ENCODE measurements around the gene SLC66A2.

GRCh38 chr18:79988451-79989194 is 37.2 kb upstream of the SLC66A2 start, which contains the start of gene TXNL4A:
- TF ChIP-seq TAF1 (IDR thresholded peaks at IDR 0.05; ENCODE audit: low read depth) = peak; percentile 95
- no peak for TF ChIP-seq RAD21 (IDR thresholded peaks at IDR 0.05; ENCODE audit: low read depth)
- TF ChIP-seq TCF12 (IDR thresholded peaks at IDR 0.05; ENCODE audit: low read depth) = peak; percentile 47; the same call in 1 of the 2 replicates
- TF ChIP-seq MAX (IDR thresholded peaks at IDR 0.05) = peak; percentile 63
- no peak for TF ChIP-seq FOXM1 (IDR thresholded peaks at IDR 0.05; ENCODE audit: borderline replicate concordance, low read depth)
- TF ChIP-seq USF1 (IDR thresholded peaks at IDR 0.05) = no peak; the same call in 1 of the 2 replicates
- TF ChIP-seq CEBPB (IDR thresholded peaks at IDR 0.05) = no peak
- 0 out of 2 replicates have a peak, but pooled peaks have one; percentile 16 for TF ChIP-seq REST (IDR thresholded peaks at IDR 0.05; ENCODE audit: low read depth)
- no peak; the same call in 1 of the 2 replicates for TF ChIP-seq EP300 (IDR thresholded peaks at IDR 0.05; ENCODE audit: borderline replicate concordance)
